ENCODE results near the gene GRM5.

DNA sequence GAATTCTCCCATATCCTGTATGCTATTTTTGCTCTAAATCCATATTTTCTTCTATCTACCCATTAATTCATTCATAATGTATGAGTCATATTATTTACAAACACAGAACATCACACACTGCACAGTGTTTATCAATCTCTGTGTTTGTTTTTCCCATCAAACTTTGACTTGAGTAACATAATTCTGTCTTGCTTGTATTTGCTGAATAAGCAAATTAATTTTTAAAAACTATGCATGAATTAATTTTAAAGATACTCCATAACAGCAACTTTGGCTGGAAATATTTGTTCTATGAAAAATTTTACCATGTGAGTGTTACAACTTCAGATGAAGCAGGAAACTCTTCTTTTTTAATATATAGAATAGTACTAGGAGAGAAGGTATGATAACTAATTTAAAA is 275.6 kb downstream of the GRM5 start:
- TF ChIP-seq CTCF (conservative IDR thresholded peaks at IDR 0.05 in 1 of 2, IDR thresholded peaks at IDR 0.05 in 1 of 2; ENCODE audit: low read depth in 1 of 2, low read length in 2 of 2) (no peak), EZH2 (IDR thresholded peaks at IDR 0.05; ENCODE audit: low read length, missing control alignments) (no peak)
